GM12892 (cell line): ENCODE results near the gene ZNHIT3.
"Not testable (repeated sequence)": the region's sequence is repeated elsewhere in the genome, so short reads cannot be mapped to it uniquely, and the experiment has no call there.

Source experiments
- POLR2A ChIP-seq: IDR thresholded peaks from 2 replicates; pipeline ENCODE4 v1.6.1; 2011; ENCODE audit warnings: low read depth, low read length, control low read depth
- POLR2AphosphoS5 ChIP-seq: IDR thresholded peaks from 2 replicates; pipeline ENCODE4 v1.6.1; 2011; ENCODE audit warnings: low read depth, low read length, control low read depth
- TAF1 ChIP-seq: IDR thresholded peaks from 2 replicates; pipeline ENCODE4 v1.6.1; 2011; ENCODE audit warnings: low read depth, mild to moderate bottlenecking, control low read depth, low read length, borderline replicate concordance

DNA sequence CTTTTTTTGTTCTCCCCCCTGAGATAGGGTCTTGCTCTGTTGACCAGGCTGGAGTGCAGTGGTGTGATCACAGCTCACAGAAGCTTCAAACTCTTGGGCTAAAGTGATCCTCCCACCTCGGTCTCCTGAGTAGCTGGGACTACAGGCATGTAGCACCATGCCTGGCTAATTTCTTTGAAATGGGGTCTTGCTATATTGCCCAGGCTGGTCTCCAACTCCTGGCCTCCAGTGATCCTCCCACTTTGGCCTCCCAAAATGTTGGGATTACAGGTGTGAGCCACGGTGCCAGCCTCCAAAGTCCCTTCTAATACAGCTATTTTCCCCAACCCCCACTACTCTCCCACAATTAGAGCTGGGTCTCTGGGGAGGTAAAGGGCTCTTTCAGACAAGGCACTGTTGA is 22.0 kb downstream of the ZNHIT3 start:
- TF ChIP-seq POLR2A, POLR2AphosphoS5, TAF1: not testable (repeated sequence)
